Thoracic aorta (tissue), 2 donors: ENCODE measurements around the gene FN1. TPM values are rescaled to one million over a fixed set of nuclear protein-coding genes. Genes with fewer than 3 reads are reported as not detected.

Experiments
- ATAC-seq: fragments of 150-250 bp; one replicate; pipeline ENCODE4 v1.8.0; 2017; ENCODE audit warnings: low read depth; ENCODE audit not compliant: insufficient number of reproducible peaks, low FRiP score
- DNase-seq: peaks from one replicate; pipeline ENCODE4 v3.0.0-alpha.2; 2020; ENCODE audit warnings: low spot score
- H3K27ac ChIP-seq, 2 donors: fragments of 200-600 bp; sonication (generic); 1 replicate in 1 of 2; 2 replicates in 1 of 2; pipeline ENCODE4 v1.5.1; 2016; ENCODE audit warnings: mild to moderate bottlenecking in 2 of 2, moderate library complexity in 2 of 2
- H3K27me3 ChIP-seq: fragments of 200-600 bp; sonication (generic); replicated peaks from 2 replicates; pipeline ENCODE4 v1.6.0; 2016; ENCODE audit warnings: mild to moderate bottlenecking; ENCODE audit not compliant: insufficient read depth
- H3K36me3 ChIP-seq: fragments of 200-600 bp; sonication (generic); one replicate; pipeline ENCODE4 v1.5.1; 2016
- H3K4me1 ChIP-seq, 2 donors: fragments of 200-600 bp; sonication (generic); 1 replicate in 1 of 2; 2 replicates in 1 of 2; pipeline versions ENCODE4 v1.5.1 to v1.6.0; 2016; ENCODE audit warnings: low read depth in 2 of 2, mild to moderate bottlenecking in 1 of 2; ENCODE audit not compliant: control insufficient read depth in 1 of 2
- H3K4me3 ChIP-seq: fragments of 200-600 bp; sonication (generic); 2 replicates; pipeline ENCODE4 v1.5.1; 2016; ENCODE audit warnings: mild to moderate bottlenecking
- H3K9me3 ChIP-seq: fragments of 200-600 bp; sonication (generic); 2 replicates; pipeline ENCODE4 v1.5.1; 2016
- CTCF ChIP-seq: fragments of 200-600 bp; sonication (generic); IDR thresholded peaks from one replicate; pipeline ENCODE4 v1.5.1; 2019; ENCODE audit warnings: antibody characterized with exemption
- total RNA-seq, 2 donors: library from RNA; depleted of rRNA; stranded (reverse); fragments of >200 nt; gene quantifications; one replicate each; pipeline versions ENCODE4 v1.1.0 to v1.2.3, GENCODE V29; 2016

FN1 gene
- total RNA-seq, 2 donors from 2014 or later = 6,415 to 8,882 TPM

- DNase-seq (no peak), ATAC-seq (no peak)
- TF ChIP-seq CTCF = no peak
- H3K4me3 ChIP-seq = no peak overlapping the region
- no peaks in the 10 kb centered on the region for H3K27me3 ChIP-seq
- H3K27ac ChIP-seq = no peak overlapping the region
- no peaks in the 10 kb centered on the region for H3K36me3 ChIP-seq
- no peaks in the 10 kb centered on the region for H3K9me3 ChIP-seq
- H3K4me1 ChIP-seq = no peaks in the 10 kb centered on the region
Measured at GRCh38 chr2:215479121-215479520, 43.3 kb upstream of the FN1 start.

GRCh38 chr2:215476424-215476823, 40.6 kb upstream of the FN1 start:
- no peak for ATAC-seq
- no peak overlapping the region for H3K4me3 ChIP-seq
- H3K9me3 ChIP-seq = no peaks in the 10 kb centered on the region
- no peaks in the 10 kb centered on the region for H3K27me3 ChIP-seq
- H3K27ac ChIP-seq = no peak overlapping the region
- no peaks in the 10 kb centered on the region for H3K36me3 ChIP-seq
- no peak for TF ChIP-seq CTCF
- no peaks in the 10 kb centered on the region for H3K4me1 ChIP-seq
- DNase-seq = no peak

GRCh38 chr2:215466097-215466909, 30.4 kb upstream of the FN1 start:
- H3K27ac ChIP-seq = no peak overlapping the region
- H3K4me3 ChIP-seq = no peak overlapping the region
- no peaks in the 10 kb centered on the region for H3K27me3 ChIP-seq
- peaks cover 3 to 28% of the 10 kb centered on the region in 2 donors for H3K4me1 ChIP-seq
- H3K36me3 ChIP-seq = no peaks in the 10 kb centered on the region
- DNase-seq = no peak
- ATAC-seq = no peak
- no peak for TF ChIP-seq CTCF
- H3K9me3 ChIP-seq = no peaks in the 10 kb centered on the region

GRCh38 chr2:215465256-215465655, 29.4 kb upstream of the FN1 start:
- TF ChIP-seq CTCF = no peak
- DNase-seq (no peak), ATAC-seq (no peak)
- no peak overlapping the region for H3K4me3 ChIP-seq
- no peak overlapping the region for H3K27ac ChIP-seq
- H3K27me3 ChIP-seq = no peaks in the 10 kb centered on the region
- H3K9me3 ChIP-seq = no peaks in the 10 kb centered on the region
- H3K4me1 ChIP-seq = peaks cover 10 to 36% of the 10 kb centered on the region in 2 donors
- H3K36me3 ChIP-seq = no peaks in the 10 kb centered on the region

- H3K36me3 ChIP-seq = no peaks in the 10 kb centered on the region
- DNase-seq (no peak), ATAC-seq (no peak)
- peak overlapping the region; percentile 79 for H3K27ac ChIP-seq
- H3K27me3 ChIP-seq = no peaks in the 10 kb centered on the region
- H3K4me1 ChIP-seq = peaks cover 17 to 39% of the 10 kb centered on the region in 2 donors
- no peak for TF ChIP-seq CTCF
- no peak overlapping the region for H3K4me3 ChIP-seq
- H3K9me3 ChIP-seq = no peaks in the 10 kb centered on the region
Measured at GRCh38 chr2:215461836-215462532, 26.1 kb upstream of the FN1 start.
